Measurements from ENCODE around the gene TNFRSF19. TPM values are rescaled to one million over a fixed set of nuclear protein-coding genes. Genes with fewer than 3 reads are reported as not detected.

Gene TNFRSF19
- total RNA-seq, 1 donor from 2014 or later, result 25.9 TPM

GRCh38 chr13:23643338-23644125, 73.3 kb downstream of the TNFRSF19 start:
- Histone ChIP-seq H3K4me3 (no peak overlapping the region), H3K9me3 (replicated peaks) (no peaks in the 10 kb centered on the region), H3K36me3 (no peaks in the 10 kb centered on the region), H3K4me1 (peaks cover 31% of the 10 kb centered on the region), H3K27ac (replicated peaks) (no peak overlapping the region), H3K27me3 (ENCODE audit: low read depth) (no peaks in the 10 kb centered on the region)
- no peak for TF ChIP-seq CTCF (IDR thresholded peaks at IDR 0.05; ENCODE audit: borderline replicate concordance)
- DNase-seq, result no peak
- intact Hi-C loops (cut with micrococcal nuclease), result no loop called here

- TF ChIP-seq CTCF (IDR thresholded peaks at IDR 0.05; ENCODE audit: borderline replicate concordance), result no peak
- intact Hi-C loops (cut with micrococcal nuclease), result no loop called here
- H3K36me3 ChIP-seq, result no peaks in the 10 kb centered on the region
- H3K27ac ChIP-seq (replicated peaks), result no peak overlapping the region
- H3K27me3 ChIP-seq (ENCODE audit: low read depth), result no peaks in the 10 kb centered on the region
- H3K9me3 ChIP-seq (replicated peaks), result no peaks in the 10 kb centered on the region
- no peak for DNase-seq
- H3K4me3 ChIP-seq, result no peak overlapping the region
- H3K4me1 ChIP-seq, result peaks cover 27% of the 10 kb centered on the region
Measured at GRCh38 chr13:23644126-23644419, 73.9 kb downstream of the TNFRSF19 start.

GRCh38 chr13:23644527-23645138, 74.4 kb downstream of the TNFRSF19 start:
- H3K27me3 ChIP-seq (ENCODE audit: low read depth), result no peaks in the 10 kb centered on the region
- TF ChIP-seq CTCF (IDR thresholded peaks at IDR 0.05; ENCODE audit: borderline replicate concordance), result no peak
- intact Hi-C loops (cut with micrococcal nuclease), result no loop called here

GRCh38 chr13:23645851-23646250, 75.6 kb downstream of the TNFRSF19 start:
- Histone ChIP-seq H3K4me1 (peaks cover 32% of the 10 kb centered on the region), H3K27ac (replicated peaks) (no peak overlapping the region), H3K36me3 (no peaks in the 10 kb centered on the region), H3K4me3 (no peak overlapping the region), H3K27me3 (ENCODE audit: low read depth) (no peaks in the 10 kb centered on the region), H3K9me3 (replicated peaks) (no peaks in the 10 kb centered on the region)
- intact Hi-C loops (cut with micrococcal nuclease), result no loop called here
- no peak for DNase-seq
- no peak for TF ChIP-seq CTCF (IDR thresholded peaks at IDR 0.05; ENCODE audit: borderline replicate concordance)

More at GRCh38 chr13:23644527-23645138, 74.4 kb downstream of the TNFRSF19 start:
- no peak for DNase-seq
- Histone ChIP-seq H3K4me1 (peaks cover 27% of the 10 kb centered on the region), H3K36me3 (no peaks in the 10 kb centered on the region), H3K4me3 (no peak overlapping the region), H3K9me3 (replicated peaks) (no peaks in the 10 kb centered on the region), H3K27ac (replicated peaks) (no peak overlapping the region)

GRCh38 chr13:23651439-23651838, 81.2 kb downstream of the TNFRSF19 start:
- no peak for DNase-seq
- TF ChIP-seq CTCF (IDR thresholded peaks at IDR 0.05; ENCODE audit: borderline replicate concordance), result no peak
- intact Hi-C loops (cut with micrococcal nuclease), result no loop called here
- Histone ChIP-seq H3K9me3 (replicated peaks) (no peaks in the 10 kb centered on the region), H3K27ac (replicated peaks) (no peak overlapping the region), H3K4me3 (no peak overlapping the region), H3K36me3 (no peaks in the 10 kb centered on the region), H3K27me3 (ENCODE audit: low read depth) (no peaks in the 10 kb centered on the region), H3K4me1 (peaks cover 51% of the 10 kb centered on the region)

Measured in left ventricle myocardium inferior (tissue), 1 donor.